ENCODE measurements around the gene PLXDC2. TPM values are rescaled to one million over a fixed set of nuclear protein-coding genes. Genes with fewer than 3 reads are reported as not detected.

The PLXDC2 gene
- polyA plus RNA-seq, 2 of the 4 experiments (the other 2 are of a cell fraction), result 0.08 to 0.09 TPM

DNA sequence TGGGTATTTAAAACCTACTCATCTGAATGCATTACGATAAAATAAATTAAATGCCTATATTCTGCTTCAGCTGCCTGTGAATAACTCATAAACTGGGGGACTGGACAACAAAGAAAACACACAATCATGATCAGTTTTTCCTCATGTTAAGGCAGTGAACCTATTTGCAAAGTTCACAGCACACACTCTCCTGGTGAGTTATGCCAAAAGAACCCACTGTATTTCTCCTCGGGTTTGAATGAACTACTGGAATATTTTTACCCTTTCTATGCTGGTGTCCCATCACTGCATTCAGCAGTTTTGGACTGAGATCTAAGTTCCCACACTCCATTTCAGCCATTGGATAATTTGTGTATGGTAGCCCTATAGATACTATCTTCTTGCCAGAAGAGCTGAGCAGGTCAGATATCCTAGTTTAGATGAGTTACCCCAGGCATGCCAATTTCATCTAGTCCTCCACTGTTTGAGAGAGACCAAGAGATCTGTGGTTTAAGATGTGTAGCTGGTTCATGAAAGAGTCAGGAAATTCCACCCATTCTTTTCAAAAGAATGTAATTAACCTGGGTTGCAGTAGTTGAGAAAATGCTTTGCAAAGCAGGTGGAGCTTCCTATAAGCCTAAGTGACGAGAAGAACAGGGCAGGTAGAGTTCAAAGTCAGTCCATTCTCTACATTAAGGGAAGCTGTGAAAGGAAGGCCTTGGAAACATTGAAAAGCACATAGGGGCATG lies 101.7 kb downstream of the PLXDC2 start (continued):
- TF ChIP-seq CBX8 (IDR thresholded peaks at IDR 0.05), result no peak

DNA sequence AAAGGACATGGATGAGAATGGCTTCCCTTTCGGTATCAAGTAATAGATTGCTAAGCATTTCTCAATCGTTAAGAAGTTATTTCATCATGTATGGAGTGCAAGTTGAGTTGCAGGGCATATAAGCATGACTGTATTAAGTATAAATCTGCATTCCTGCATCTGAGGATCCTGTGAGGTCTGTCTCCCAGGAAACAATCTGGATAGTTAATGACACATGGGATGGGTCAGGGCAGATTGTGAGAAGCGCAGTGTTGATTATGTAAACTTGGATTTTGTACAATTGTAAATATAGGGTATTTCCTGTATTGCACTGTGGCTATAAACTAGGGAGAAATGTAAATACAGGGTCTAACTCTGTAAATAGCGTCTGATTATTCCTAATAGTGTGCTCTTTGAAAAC lies 102.6 kb downstream of the PLXDC2 start:
- WGBS (ENCODE audit: missing lambda C conversion rate), result 4% methylated on average over 4 of the region's 4 CpGs
- Histone ChIP-seq H3K9me3 (no peaks in the 10 kb centered on the region), H3K4me2 (no peak overlapping the region), H3K4me3 (no peak overlapping the region), H3K27ac (no peak overlapping the region), H3K4me1 (no peaks in the 10 kb centered on the region)
- POLR2A ChIA-PET, result no interaction called here
- no peak for FAIRE-seq
- ATAC-seq, result no peak
- CTCF ChIA-PET, result no interaction called here
- TF ChIP-seq PHF8 (IDR thresholded peaks at IDR 0.05; ENCODE audit: borderline replicate concordance, low read depth) (no peak), MYC (IDR thresholded peaks at IDR 0.05; ENCODE audit: borderline replicate concordance, low read length) (no peak), ESRRA (IDR thresholded peaks at IDR 0.05; ENCODE audit: borderline replicate concordance, low read length) (no peak)
- no peak for DNase-seq (ENCODE audit: low read depth in 1 of 2, low spot score in 1 of 2)

DNA sequence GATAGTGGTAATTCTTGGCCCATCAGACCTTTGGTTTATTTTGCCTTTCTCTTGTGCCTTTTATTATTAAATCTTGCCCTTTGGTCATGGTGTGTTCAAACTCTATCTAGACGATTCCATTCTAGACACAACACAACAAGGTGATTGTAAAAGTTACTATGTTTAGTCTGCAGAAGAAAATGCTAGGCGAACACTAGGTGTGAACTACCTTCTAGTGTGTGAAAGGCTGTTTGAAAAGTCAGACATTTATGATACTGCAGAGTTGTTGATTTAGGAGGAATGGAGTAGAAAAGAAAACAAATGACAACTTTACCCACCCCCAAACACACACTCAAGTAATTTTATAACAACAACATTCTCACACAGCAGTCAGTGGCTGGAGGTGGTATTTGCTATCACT lies 103.4 kb downstream of the PLXDC2 start:
- POLR2A ChIA-PET, result no interaction called here
- ATAC-seq (no peak), DNase-seq (ENCODE audit: low read depth in 1 of 2, low spot score in 1 of 2) (no peak), FAIRE-seq (no peak)
- H3K4me1 ChIP-seq, result no peaks in the 10 kb centered on the region
- no peak overlapping the region for H3K4me2 ChIP-seq
- no peak overlapping the region for H3K27ac ChIP-seq
- H3K4me3 ChIP-seq, result no peak overlapping the region
- no peaks in the 10 kb centered on the region for H3K9me3 ChIP-seq
- TF ChIP-seq EP300 (IDR thresholded peaks at IDR 0.05) (no peak), NR3C1 (IDR thresholded peaks at IDR 0.05) (no peak)
- 23% methylated on average over 2 of the region's 2 CpGs for WGBS (ENCODE audit: missing lambda C conversion rate)
- CTCF ChIA-PET, result no interaction called here

DNA sequence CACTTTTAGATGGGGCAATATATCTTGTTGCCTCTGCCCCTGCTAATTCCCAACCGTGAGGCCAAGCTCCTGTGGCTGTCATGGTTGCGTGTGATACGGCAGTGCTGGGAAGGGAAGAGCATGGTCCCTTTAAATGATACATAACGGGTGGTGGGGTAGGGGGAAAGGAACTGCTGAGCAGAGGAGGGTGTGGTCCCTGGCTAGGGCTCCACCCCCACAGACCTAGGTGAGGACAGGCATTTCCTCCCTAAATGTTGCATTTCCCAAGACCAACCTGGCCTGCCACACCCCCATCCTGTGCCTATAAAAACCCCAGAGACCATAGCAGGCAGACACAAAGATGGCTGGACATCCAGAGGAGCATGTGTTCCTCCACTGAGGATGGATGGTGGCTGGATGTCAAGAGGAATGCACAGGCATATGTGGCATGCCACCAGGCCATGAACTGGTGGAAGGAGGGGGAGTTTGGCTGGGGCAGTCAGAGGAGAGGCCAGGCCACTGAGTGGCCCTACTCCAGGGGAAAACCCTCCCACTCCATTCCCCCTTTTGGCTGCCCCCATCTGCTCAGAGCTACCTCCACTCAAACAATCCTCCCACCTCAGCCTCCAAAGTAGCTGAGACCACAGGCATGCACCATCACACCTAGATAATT lies 104.0 kb downstream of the PLXDC2 start:
- no peak for DNase-seq (ENCODE audit: low read depth in 1 of 2, low spot score in 1 of 2)
- no peak for FAIRE-seq
- no peak for ATAC-seq
- H3K27ac ChIP-seq, result no peak overlapping the region
- no peak for TF ChIP-seq KDM5A (IDR thresholded peaks at IDR 0.05)
- no peak for TF ChIP-seq RAD21 (conservative IDR thresholded peaks at IDR 0.05 in 1 of 2, IDR thresholded peaks at IDR 0.05 in 1 of 2)
- no peaks in the 10 kb centered on the region for H3K4me1 ChIP-seq
- POLR2A ChIA-PET, result no interaction called here
- 60% methylated on average over 4 of the region's 4 CpGs for WGBS (ENCODE audit: missing lambda C conversion rate)
- H3K4me3 ChIP-seq, result no peak overlapping the region
- CTCF ChIA-PET, result no interaction called here
- H3K4me2 ChIP-seq, result no peak overlapping the region
- H3K9me3 ChIP-seq, result no peaks in the 10 kb centered on the region

DNA sequence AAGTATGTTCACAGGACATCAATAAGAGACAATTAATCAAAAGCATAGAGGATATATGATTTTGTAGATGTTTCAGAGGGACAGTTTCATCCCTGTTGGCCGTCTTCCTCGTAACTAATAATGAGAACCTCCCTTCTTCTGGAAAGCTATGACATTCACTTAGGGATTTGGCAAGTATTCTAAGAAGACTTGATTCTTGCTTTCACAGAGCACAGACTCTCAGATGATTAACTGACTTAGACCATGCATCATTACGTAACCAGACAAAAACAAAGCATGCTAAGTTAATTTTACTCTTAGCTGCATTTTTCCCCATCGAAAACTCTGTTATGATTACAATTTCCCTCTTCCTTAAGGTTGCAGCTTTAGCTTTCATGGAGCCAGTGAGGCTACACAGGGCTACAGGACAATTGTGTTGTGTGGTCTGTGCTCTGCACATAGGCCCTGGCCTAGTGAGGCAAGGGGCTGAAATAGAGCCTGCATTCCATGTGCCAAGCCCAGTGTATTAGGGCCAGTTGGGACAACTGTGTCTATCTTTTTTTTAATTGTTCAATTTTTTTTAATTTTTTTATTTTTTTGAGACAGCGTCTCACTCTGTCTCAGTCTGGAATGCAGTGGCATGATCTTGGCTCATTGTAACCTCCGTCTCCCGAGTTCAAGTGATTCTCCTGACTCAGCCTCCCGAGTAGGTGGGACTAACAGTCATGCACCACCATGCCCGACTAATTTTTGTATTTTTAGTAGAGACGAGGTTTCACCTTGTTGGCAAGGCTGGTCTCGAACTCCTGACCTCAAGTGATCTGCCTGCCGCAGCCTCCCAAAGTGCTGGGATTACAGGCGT lies 105.3 kb downstream of the PLXDC2 start:
- no peak for FAIRE-seq
- H3K4me3 ChIP-seq, result no peak overlapping the region

More for the DNA sequence above, 105.3 kb downstream of the PLXDC2 start:
- Histone ChIP-seq H3K9me3 (no peaks in the 10 kb centered on the region), H3K4me2 (no peak overlapping the region), H3K27ac (no peak overlapping the region), H3K4me1 (no peaks in the 10 kb centered on the region)
- WGBS (ENCODE audit: missing lambda C conversion rate), result 44% methylated on average over 10 of the region's 13 CpGs
- TF ChIP-seq, protein P1, sequence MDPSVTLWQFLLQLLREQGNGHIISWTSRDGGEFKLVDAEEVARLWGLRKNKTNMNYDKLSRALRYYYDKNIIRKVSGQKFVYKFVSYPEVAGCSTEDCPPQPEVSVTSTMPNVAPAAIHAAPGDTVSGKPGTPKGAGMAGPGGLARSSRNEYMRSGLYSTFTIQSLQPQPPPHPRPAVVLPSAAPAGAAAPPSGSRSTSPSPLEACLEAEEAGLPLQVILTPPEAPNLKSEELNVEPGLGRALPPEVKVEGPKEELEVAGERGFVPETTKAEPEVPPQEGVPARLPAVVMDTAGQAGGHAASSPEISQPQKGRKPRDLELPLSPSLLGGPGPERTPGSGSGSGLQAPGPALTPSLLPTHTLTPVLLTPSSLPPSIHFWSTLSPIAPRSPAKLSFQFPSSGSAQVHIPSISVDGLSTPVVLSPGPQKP (IDR thresholded peaks at IDR 0.05; ENCODE audit: low read depth, low read length), result no peak
- no peak for TF ChIP-seq NPAS2 (CRISPR knock-in tag; IDR thresholded peaks at IDR 0.05; ENCODE audit: borderline replicate concordance)
- TF ChIP-seq ZNF302 (CRISPR knock-in tag; IDR thresholded peaks at IDR 0.05), result no peak
- no peak for TF ChIP-seq CEBPB (IDR thresholded peaks at IDR 0.05)
- no peak for TF ChIP-seq FOSL2 (IDR thresholded peaks at IDR 0.05)
- TF ChIP-seq FOSL2 (CRISPR knock-in tag; IDR thresholded peaks at IDR 0.05), result no peak
- TF ChIP-seq GATA3 (IDR thresholded peaks at IDR 0.05; ENCODE audit: borderline replicate concordance), result no peak
- TF ChIP-seq MYC (IDR thresholded peaks at IDR 0.05; ENCODE audit: borderline replicate concordance, low read length), result no peak
- TF ChIP-seq RFX5 (IDR thresholded peaks at IDR 0.05), result no peak
- DNase-seq (ENCODE audit: low read depth in 1 of 2, low spot score in 1 of 2) (no peak), ATAC-seq (no peak)
- ChIA-PET POLR2A (no interaction called here), CTCF (interaction anchor here (1.0 kb wide), 1 partner anchor 220 kb away, joined by 3 read pairs; no protein-coding TSS in a partner anchor)

All from A549 (cell line).